K562 (cell line): ENCODE data around the gene EPN3. TPM values are rescaled to one million over a fixed set of nuclear protein-coding genes. Genes with fewer than 3 reads are reported as not detected.

Experiments used
- ATAC-seq: fragments of 200-7000 bp; cut with Tn5 transposase; 3 replicates; pipeline ENCODE4 v1.9.1; 2020; ENCODE audit warnings: moderate library complexity
- BruUV-seq: library from RNA; stranded (reverse); fragments of 400-500 nt; replicated peaks from 2 replicates; lab custom pipeline; 2021; lab: Mats Ljungman, UMichigan
- CTCF ChIA-PET: fragments of 300-600 bp; formaldehyde crosslinking; extraction: SDS; loops from one replicate; lab custom pipeline; 2021; ENCODE audit warnings: low intra/inter-chr PET ratio; lab: Yijun Ruan, JAX
- POLR2A ChIA-PET: fragments of 300-600, 350-650 bp; sonication (Branson Sonifier 250); formaldehyde crosslinking; extraction: SDS; loops from one replicate; lab custom pipeline; 2021; ENCODE audit warnings: antibody characterized with exemption, inconsistent platforms; lab: Yijun Ruan, JAX
- DNase-seq, 4 experiments: peaks; one replicate each; pipeline versions ENCODE4 v3.0.0 to v3.0.0-alpha.2; 2011 to 2018; ENCODE audit warnings: low spot score in 3 of 4, mixed read lengths in 3 of 4; ENCODE audit errors: extremely low read depth in 1 of 4
- FAIRE-seq: peaks from 2 replicates; lab custom pipeline; 2011; peaks lifted over from hg19 to GRCh38; lab: Jason Lieb, UNC
- H2AFZ ChIP-seq: 2 replicates; pipeline ENCODE4 v1.6.0; 2011; ENCODE audit warnings: low read depth, low read length, control low read depth, inconsistent platforms
- H3K27ac ChIP-seq: fragments of 200-600 bp; 3 replicates; pipeline ENCODE4 v1.8.0; 2011; ENCODE audit warnings: low read depth, mild to moderate bottlenecking, control low read depth, inconsistent platforms, low read length, moderate library complexity, mixed read lengths; ENCODE audit errors: extremely low read depth
- H3K27me3 ChIP-seq, 2 experiments: fragments of 300-600 bp in 1 of 2; 2 replicates in 1 of 2; 3 replicates in 1 of 2; pipeline versions ENCODE4 v1.6.0 to v1.8.0; 2011; ENCODE audit warnings: inconsistent platforms in 2 of 2, low read length in 2 of 2, mild to moderate bottlenecking in 1 of 2, mixed read lengths in 1 of 2, moderate library complexity in 1 of 2; ENCODE audit not compliant: control insufficient read depth in 2 of 2, insufficient read depth in 2 of 2
- H3K36me3 ChIP-seq: fragments of 300-600 bp; 3 replicates; pipeline ENCODE4 v1.8.0; 2011; ENCODE audit warnings: mild to moderate bottlenecking, low read length, inconsistent platforms; ENCODE audit not compliant: control insufficient read depth, insufficient read depth
- H3K4me1 ChIP-seq, 2 experiments: fragments of 200-600 bp in 1 of 2; replicated peaks in 1 of 2; 2 replicates in 1 of 2; 3 replicates in 1 of 2; pipeline versions ENCODE4 v1.5.1 to v1.8.0; 2011; ENCODE audit warnings: inconsistent platforms in 2 of 2, low read length in 2 of 2, mild to moderate bottlenecking in 1 of 2, mixed read lengths in 1 of 2, moderate library complexity in 1 of 2; ENCODE audit not compliant: control insufficient read depth in 2 of 2, insufficient read depth in 2 of 2
- H3K4me2 ChIP-seq: 2 replicates; pipeline ENCODE4 v1.6.1; 2011; ENCODE audit warnings: low read length, control low read depth, inconsistent platforms, mixed read lengths; ENCODE audit not compliant: insufficient read depth
- H3K4me3 ChIP-seq: fragments of 200-600 bp; sonication (generic), shearing (Covaris generic); 2 replicates; pipeline ENCODE4 v1.5.1; 2016; ENCODE audit warnings: control low read depth, inconsistent platforms
- H3K79me2 ChIP-seq: fragments of 200-600 bp; 3 replicates; pipeline ENCODE4 v1.8.0; 2011; ENCODE audit warnings: low read length, inconsistent platforms; ENCODE audit not compliant: control insufficient read depth, insufficient read depth
- H3K9ac ChIP-seq, 2 experiments: 2 replicates each; pipeline versions ENCODE4 v1.6.0 to v1.6.1; 2011; ENCODE audit warnings: low read depth in 2 of 2, low read length in 2 of 2, control low read depth in 1 of 2, inconsistent platforms in 1 of 2, mild to moderate bottlenecking in 1 of 2, mixed read lengths in 1 of 2; ENCODE audit not compliant: insufficient read depth in 1 of 2
- H3K9me1 ChIP-seq: one replicate; pipeline ENCODE4 v1.6.0; 2011; ENCODE audit warnings: inconsistent platforms, mild to moderate bottlenecking, low read length, moderate library complexity; ENCODE audit not compliant: control insufficient read depth, insufficient read depth
- H3K9me3 ChIP-seq: replicated peaks from 2 replicates; pipeline ENCODE4 v1.5.1; 2011; ENCODE audit warnings: low read depth, low read length, inconsistent platforms; ENCODE audit not compliant: control insufficient read depth, insufficient read depth
- H4K20me1 ChIP-seq: replicated peaks from 2 replicates; pipeline ENCODE4 v1.6.1; 2011; ENCODE audit warnings: low read length, inconsistent platforms, mixed read lengths; ENCODE audit not compliant: control insufficient read depth, insufficient read depth
- ARID2 ChIP-seq: fragments of 450-650 bp; IDR thresholded peaks from 2 replicates; pipeline ENCODE4 v1.6.1; 2017; ENCODE audit warnings: antibody characterized with exemption, mild to moderate bottlenecking
- ASH1L ChIP-seq: fragments of 450-650 bp; IDR thresholded peaks from 2 replicates; pipeline ENCODE4 v1.6.1; 2018; ENCODE audit warnings: borderline replicate concordance, mild to moderate bottlenecking, low read depth; ENCODE audit not compliant: partially characterized antibody
- C11orf30 ChIP-seq: fragments of 450-650 bp; IDR thresholded peaks from 2 replicates; pipeline ENCODE4 v1.6.1; 2016; ENCODE audit warnings: low read depth, mild to moderate bottlenecking
- CC2D1A ChIP-seq: fragments of 450-650 bp; IDR thresholded peaks from 2 replicates; pipeline ENCODE4 v1.6.1; 2017; ENCODE audit warnings: mild to moderate bottlenecking
- ESRRA ChIP-seq: fragments of 450-650 bp; IDR thresholded peaks from 2 replicates; pipeline ENCODE4 v1.6.1; 2014; ENCODE audit warnings: low read depth, mild to moderate bottlenecking, moderate library complexity, borderline replicate concordance
- HCFC1 ChIP-seq: IDR thresholded peaks from 2 replicates; pipeline ENCODE4 v1.6.1; 2012; ENCODE audit warnings: low read depth, low read length, improper control_type of control experiment
- HDAC1 ChIP-seq, 2 experiments: fragments of 450-650 bp; IDR thresholded peaks; 2 replicates each; pipeline ENCODE4 v1.6.1; 2016 to 2017; ENCODE audit warnings: inconsistent platforms in 1 of 2, mild to moderate bottlenecking in 1 of 2, moderate library complexity in 1 of 2
- KLF16 ChIP-seq: IDR thresholded peaks from 2 replicates; pipeline ENCODE4 v1.6.1; 2016; ENCODE audit warnings: antibody characterized with exemption
- LEF1 ChIP-seq: fragments of 450-650 bp; IDR thresholded peaks from 2 replicates; pipeline ENCODE4 v1.6.1; 2016; ENCODE audit warnings: mild to moderate bottlenecking
- MYC ChIP-seq, 2 experiments: fragments of 250-450 bp in 1 of 2; sonication (Bioruptor Pico) in 1 of 2; IDR thresholded peaks; 2 replicates each; pipeline versions ENCODE4 v1.5.1 to v1.6.1; 2012 to 2021; ENCODE audit warnings: low read depth in 2 of 2, borderline replicate concordance in 1 of 2, improper control_type of control experiment in 1 of 2, low read length in 1 of 2, mild to moderate bottlenecking in 1 of 2, moderate library complexity in 1 of 2
- RB1 ChIP-seq: fragments of 450-650 bp; IDR thresholded peaks from 2 replicates; pipeline ENCODE4 v1.6.1; 2017; ENCODE audit warnings: low read depth, mild to moderate bottlenecking
- SPI1 ChIP-seq: IDR thresholded peaks from 2 replicates; pipeline ENCODE4 v1.6.1; 2011; ENCODE audit warnings: low read depth, low read length, control low read depth, borderline replicate concordance
- ZFP1 ChIP-seq: fragments of 450-650 bp; formaldehyde crosslinking; IDR thresholded peaks from 2 replicates; pipeline ENCODE4 v1.4.0; 2020; ENCODE audit warnings: mild to moderate bottlenecking, mixed read lengths
- ZNF197 ChIP-seq: fragments of 200-800 bp; sonication (Bioruptor generic); IDR thresholded peaks from 2 replicates; pipeline ENCODE4 v1.6.1; 2016; ENCODE audit warnings: low read depth, missing genetic modification characterization, missing compliant biosample characterization
- ZNF274 ChIP-seq: IDR thresholded peaks from 2 replicates; pipeline ENCODE4 v1.6.1; 2011; ENCODE audit warnings: low read depth, mild to moderate bottlenecking, low read length, moderate library complexity, borderline replicate concordance
- WGBS: fragments of 100-300 bp; shearing (Covaris generic); methylation state at CpG from one replicate; pipeline ENCODE4 v1.1.6; 2016; ENCODE audit warnings: low coverage, mixed read lengths; ENCODE audit not compliant: insufficient coverage; ENCODE audit errors: missing lambda C conversion rate; 5-methylcytosine and 5-hydroxymethylcytosine counted together
- in situ Hi-C: fragments of 300-500 bp; cut with MboI; formaldehyde crosslinking; loops from 4 replicates; pipeline ENCODE4 v1.15.0; 2018; ENCODE audit warnings: inconsistent platforms, mixed read lengths
- intact Hi-C: fragments of 100-400 bp; cut with micrococcal nuclease; formaldehyde crosslinking; loops from 2 replicates; pipeline ENCODE4 v1.14.2; 2022
- polyA plus RNA-seq, 8 experiments: library from polyadenylated mRNA; depleted of rRNA in 4 of 8; stranded (reverse) in 5 of 8; unstranded in 3 of 8; fragments of >200 nt; fragmentation: Nextera tagmentation in 2 of 8; fragmentation: Illumina TruSeq in 1 of 8; extraction: Ambion mirVana in 2 of 8; extraction: Trizol in 1 of 8; gene quantifications; 2 replicates each; pipeline versions ENCODE4 v1.2.1 to v1.2.3, GENCODE V29; 2011 to 2014; ENCODE audit warnings: inconsistent platforms in 1 of 8, missing spikeins in 1 of 8
- total RNA-seq, 7 experiments: library from RNA; depleted of rRNA in 6 of 7; stranded (reverse); fragments of >200 nt in 6 of 7; fragmentation: Illumina TruSeq in 2 of 7; extraction: Trizol in 2 of 7; gene quantifications; 2 replicates each; pipeline versions ENCODE4 v1.2.1 to v1.2.3, GENCODE V29; 2011 to 2021; ENCODE audit warnings: low replicate concordance in 1 of 7
- TF ChIP-seq, protein P1 (sequence below): fragments of 450-650 bp; IDR thresholded peaks from 2 replicates; pipeline ENCODE4 v1.6.1; 2016; ENCODE audit warnings: low read depth, mild to moderate bottlenecking, moderate library complexity
- TF ChIP-seq, protein P2 (sequence below), 3 experiments: IDR thresholded peaks in 2 of 3; conservative IDR thresholded peaks in 1 of 3; 2 replicates each; pipeline ENCODE4 v1.5.1; 2011 to 2012; ENCODE audit warnings: low read length in 3 of 3, mild to moderate bottlenecking in 3 of 3, control low read depth in 2 of 3, improper control_type of control experiment in 1 of 3, inconsistent platforms in 1 of 3, low read depth in 1 of 3, mixed read lengths in 1 of 3, moderate library complexity in 1 of 3; ENCODE audit not compliant: insufficient read depth in 2 of 3
- TF ChIP-seq, protein P3 (sequence below), 2 experiments: fragments of 450-650 bp in 1 of 2; sonication (generic) in 1 of 2; formaldehyde crosslinking; conservative IDR thresholded peaks; 2 replicates each; pipeline versions ENCODE4 v1.4.0 to v1.8.1; 2020 to 2022; ENCODE audit warnings: mild to moderate bottlenecking in 1 of 2, missing genetic modification reagents in 1 of 2

The EPN3 gene
- total and polyA plus RNA-seq, 9 of the 15 experiments (the other 6 are each of a cell fraction or from before 2014, with no cell fraction given): 0.16 TPM; not detected in 8

DNA sequence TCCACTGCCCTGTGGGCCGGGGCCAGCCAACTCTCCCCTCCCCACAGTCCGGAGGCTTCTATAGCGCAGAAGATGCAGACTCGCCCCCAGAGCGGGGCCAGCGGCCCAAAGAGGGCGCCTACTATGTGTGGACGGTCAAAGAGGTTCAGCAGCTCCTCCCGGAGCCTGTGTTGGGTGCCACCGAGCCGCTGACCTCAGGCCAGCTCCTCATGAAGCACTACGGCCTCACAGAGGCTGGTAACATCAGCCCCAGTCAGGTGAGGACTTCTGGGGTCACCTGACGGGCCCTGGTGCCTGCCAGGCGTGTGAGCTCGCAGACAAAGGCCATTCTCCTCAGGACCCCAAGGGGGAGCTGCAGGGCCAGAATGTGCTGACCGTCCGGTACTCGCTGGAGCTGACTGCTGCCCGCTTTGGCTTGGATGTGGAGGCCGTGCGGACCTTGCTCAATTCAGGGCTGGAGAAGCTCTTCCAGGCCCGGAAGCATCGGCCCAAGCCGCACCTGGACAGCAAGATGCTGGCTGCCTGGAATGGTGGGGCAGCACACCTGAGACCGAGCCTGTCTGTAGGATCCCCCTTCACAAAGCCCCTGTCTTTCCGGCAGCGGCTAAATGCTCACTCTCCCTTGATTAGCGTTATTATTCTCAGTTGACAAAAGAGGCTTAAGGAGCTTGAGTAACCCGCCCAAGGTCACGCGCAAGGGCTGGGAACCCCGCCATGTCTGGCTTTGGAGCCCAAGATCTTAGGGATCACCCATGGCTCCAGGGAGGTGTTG, 18.3 kb downstream of the EPN3 start:
- BruUV-seq: no TSS peak
- peaks cover 3 to 34% of the 10 kb centered on the region in 2 experiments; a peak in 2 of 5 replicates for H3K27me3 ChIP-seq
- H3K4me2 ChIP-seq: no peak overlapping the region
- H3K79me2 ChIP-seq: no peaks in the 10 kb centered on the region
- H3K36me3 ChIP-seq: no peaks in the 10 kb centered on the region
- peak; percentile 90 for ATAC-seq
- DNase-seq: peak; percentile 73 to 87 (median 75)
- H3K9ac ChIP-seq: no peak overlapping the region; a peak in 1 of 4 replicates
- H3K27ac ChIP-seq: no peak overlapping the region
- intact Hi-C loops: loop anchor here (1.0 to 2.0 kb wide), 3 partner anchors 76 to 144 kb away; no protein-coding TSS in a partner anchor
- H4K20me1 ChIP-seq: no peaks in the 10 kb centered on the region; the same call in 1 of the 2 replicates
- FAIRE-seq: peak; percentile 91
- H3K9me1 ChIP-seq: no peaks in the 10 kb centered on the region
- H3K4me1 ChIP-seq: peaks cover 6 to 43% of the 10 kb centered on the region in 2 experiments; a peak in 4 of 5 replicates
- POLR2A ChIA-PET: interaction anchor here (0.5 to 1.3 kb wide), 10 partner anchors 9 to 309 kb away, joined by 3 to 7 read pairs (median 3); partner anchors contain the start of gene CACNA1G
- H3K9me3 ChIP-seq: no peaks in the 10 kb centered on the region
- in situ Hi-C loops: no loop called here
- no peak overlapping the region for H2AFZ ChIP-seq
- CTCF ChIA-PET: interaction anchor here (0.6 to 1.9 kb wide), 6 partner anchors 62 to 145 kb away, joined by 3 to 7 read pairs (median 4); no protein-coding TSS in a partner anchor
- 25% methylated on average over 31 of the region's 32 CpGs for WGBS
- no peak overlapping the region for H3K4me3 ChIP-seq
- TF ChIP-seq ARID2 (peak; percentile 75; the same call in 1 of the 2 replicates), ZNF197 (CRISPR knock-in tag) (no peak), ZFP1 (no peak), HCFC1 (peak; percentile 16; the same call in 1 of the 2 replicates), ESRRA (peak; percentile 22; the same call in 1 of the 2 replicates), ASH1L (no peak), CC2D1A (peak; percentile 83), MYC (IDR thresholded peaks at IDR 0.05; ENCODE audit: low read depth, low read length) (peak; percentile 63), MYC (CRISPR knock-in tag; IDR thresholded peaks at IDR 0.05; ENCODE audit: borderline replicate concordance, low read depth) (no peak), C11orf30 (peak; percentile 48), ZNF274 (no peak), KLF16 (peak; percentile 49; the same call in 1 of the 2 replicates), SPI1 (no peak), HDAC1 (IDR thresholded peaks at IDR 0.05) (no peak), LEF1 (no peak), RB1 (peak; percentile 52; the same call in 1 of the 2 replicates)
- TF ChIP-seq, protein P1, sequence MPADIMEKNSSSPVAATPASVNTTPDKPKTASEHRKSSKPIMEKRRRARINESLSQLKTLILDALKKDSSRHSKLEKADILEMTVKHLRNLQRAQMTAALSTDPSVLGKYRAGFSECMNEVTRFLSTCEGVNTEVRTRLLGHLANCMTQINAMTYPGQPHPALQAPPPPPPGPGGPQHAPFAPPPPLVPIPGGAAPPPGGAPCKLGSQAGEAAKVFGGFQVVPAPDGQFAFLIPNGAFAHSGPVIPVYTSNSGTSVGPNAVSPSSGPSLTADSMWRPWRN: no peak
- TF ChIP-seq, protein P2, sequence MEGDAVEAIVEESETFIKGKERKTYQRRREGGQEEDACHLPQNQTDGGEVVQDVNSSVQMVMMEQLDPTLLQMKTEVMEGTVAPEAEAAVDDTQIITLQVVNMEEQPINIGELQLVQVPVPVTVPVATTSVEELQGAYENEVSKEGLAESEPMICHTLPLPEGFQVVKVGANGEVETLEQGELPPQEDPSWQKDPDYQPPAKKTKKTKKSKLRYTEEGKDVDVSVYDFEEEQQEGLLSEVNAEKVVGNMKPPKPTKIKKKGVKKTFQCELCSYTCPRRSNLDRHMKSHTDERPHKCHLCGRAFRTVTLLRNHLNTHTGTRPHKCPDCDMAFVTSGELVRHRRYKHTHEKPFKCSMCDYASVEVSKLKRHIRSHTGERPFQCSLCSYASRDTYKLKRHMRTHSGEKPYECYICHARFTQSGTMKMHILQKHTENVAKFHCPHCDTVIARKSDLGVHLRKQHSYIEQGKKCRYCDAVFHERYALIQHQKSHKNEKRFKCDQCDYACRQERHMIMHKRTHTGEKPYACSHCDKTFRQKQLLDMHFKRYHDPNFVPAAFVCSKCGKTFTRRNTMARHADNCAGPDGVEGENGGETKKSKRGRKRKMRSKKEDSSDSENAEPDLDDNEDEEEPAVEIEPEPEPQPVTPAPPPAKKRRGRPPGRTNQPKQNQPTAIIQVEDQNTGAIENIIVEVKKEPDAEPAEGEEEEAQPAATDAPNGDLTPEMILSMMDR (IDR thresholded peaks at IDR 0.05 in 2 of 3, conservative IDR thresholded peaks at IDR 0.05 in 1 of 3; ENCODE audit: insufficient read depth in 2 of 3, low read depth in 1 of 3, low read length in 3 of 3): peak; percentile 89 to 95 (median 94)
- TF ChIP-seq, protein P3, sequence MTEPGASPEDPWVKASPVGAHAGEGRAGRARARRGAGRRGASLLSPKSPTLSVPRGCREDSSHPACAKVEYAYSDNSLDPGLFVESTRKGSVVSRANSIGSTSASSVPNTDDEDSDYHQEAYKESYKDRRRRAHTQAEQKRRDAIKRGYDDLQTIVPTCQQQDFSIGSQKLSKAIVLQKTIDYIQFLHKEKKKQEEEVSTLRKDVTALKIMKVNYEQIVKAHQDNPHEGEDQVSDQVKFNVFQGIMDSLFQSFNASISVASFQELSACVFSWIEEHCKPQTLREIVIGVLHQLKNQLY (CRISPR knock-in tag; conservative IDR thresholded peaks at IDR 0.05): 0 out of 4 replicates have a peak, but pooled peaks of 1 of the 2 experiments have one; percentile 24
